SIG-M5 treated with dmso at 0.1 percent for 504 hours (cell line): Measurements from ENCODE around the gene FAM83C.
A peak's percentile ranks its signal among the peaks of the same experiment; 100 is the strongest.

Source experiments
- DNase-seq: peaks from one replicate; lab custom pipeline; 2025; ENCODE audit not compliant: unreplicated experiment; lab: John Stamatoyannopoulos, UW

The FAM83C gene

DNA sequence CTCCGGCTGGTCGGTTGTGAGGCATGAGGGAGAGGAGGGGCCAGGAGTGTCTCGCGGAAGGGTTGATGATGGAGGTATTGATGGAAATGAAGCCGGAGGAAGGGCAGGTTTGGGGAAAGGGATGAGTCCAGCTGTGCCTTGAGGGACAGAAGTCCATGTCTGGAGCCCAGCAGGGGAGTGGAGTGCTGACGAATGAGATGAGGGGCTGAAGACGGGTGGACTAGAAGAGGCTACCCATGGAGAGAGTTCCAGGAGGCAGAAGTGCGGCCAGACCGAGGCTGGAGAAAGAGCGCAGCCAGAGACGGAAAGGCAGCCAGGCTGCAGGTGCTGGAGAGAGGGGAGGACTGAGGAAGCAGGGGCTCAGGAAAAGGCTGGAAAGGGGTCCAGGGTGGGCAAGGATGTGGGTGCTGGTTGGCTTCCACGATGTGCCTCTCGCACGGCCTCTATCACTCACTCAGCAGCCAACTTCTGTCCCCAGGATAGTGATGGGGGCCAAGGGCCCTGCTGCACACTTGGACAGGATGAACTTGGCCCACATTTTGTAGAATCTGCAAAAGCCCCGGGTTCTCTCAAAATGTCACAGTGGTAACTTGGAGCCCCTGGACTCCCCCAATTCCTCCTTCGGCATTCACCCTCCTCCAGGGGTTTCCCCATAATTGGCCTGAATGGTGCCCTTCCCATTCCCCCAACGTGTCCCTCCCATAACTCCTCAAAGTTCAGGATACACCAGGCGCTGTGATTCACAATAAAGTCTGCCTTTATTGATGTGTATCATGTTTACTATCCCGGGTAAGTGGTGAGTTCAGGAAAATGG, 7.0 kb downstream of the FAM83C start:
- DNase-seq, result no peak

DNA sequence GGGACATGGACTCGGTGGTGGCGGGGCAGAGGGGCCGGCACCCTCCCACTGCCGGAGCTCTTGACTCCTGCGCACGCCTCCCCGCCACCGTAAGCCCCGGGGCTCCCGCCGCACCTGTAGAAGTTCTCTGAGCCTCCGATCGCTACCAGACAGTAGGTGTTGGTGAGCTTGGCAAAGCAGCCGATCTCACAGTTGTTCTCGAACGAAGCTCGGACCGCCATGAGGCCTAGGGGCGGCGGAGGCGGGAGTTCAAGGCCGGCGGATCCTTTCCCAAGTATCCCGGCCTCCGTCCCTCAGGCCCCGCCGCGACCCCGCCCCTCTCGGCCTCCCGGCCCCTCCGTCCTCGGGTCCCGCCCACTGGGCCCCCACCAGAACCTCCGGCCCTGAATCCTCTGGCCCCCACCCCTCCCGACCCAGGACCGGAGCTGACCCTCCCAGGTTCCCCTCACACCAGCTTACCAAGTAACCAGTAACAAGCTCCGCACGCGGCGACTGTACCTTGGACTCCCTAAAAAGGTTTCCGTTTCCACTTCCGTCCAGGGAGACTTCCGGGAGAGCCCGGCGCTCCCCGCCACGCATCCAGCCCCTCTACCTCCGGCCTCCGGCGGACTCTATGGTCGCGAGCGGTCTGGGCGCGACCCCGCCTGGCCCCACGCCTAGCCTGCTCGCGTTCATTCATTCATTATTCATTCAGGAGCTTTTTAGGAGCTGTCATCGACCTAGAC, 7.8 kb downstream of the FAM83C start, which contains the start of gene EIF6:
Gene EIF6 (minus strand): TSS at position 506 of the 725 bp plus-strand sequence. CDS start 285 bp downstream, at position 221.
- DNase-seq, result peak; percentile 80

DNA sequence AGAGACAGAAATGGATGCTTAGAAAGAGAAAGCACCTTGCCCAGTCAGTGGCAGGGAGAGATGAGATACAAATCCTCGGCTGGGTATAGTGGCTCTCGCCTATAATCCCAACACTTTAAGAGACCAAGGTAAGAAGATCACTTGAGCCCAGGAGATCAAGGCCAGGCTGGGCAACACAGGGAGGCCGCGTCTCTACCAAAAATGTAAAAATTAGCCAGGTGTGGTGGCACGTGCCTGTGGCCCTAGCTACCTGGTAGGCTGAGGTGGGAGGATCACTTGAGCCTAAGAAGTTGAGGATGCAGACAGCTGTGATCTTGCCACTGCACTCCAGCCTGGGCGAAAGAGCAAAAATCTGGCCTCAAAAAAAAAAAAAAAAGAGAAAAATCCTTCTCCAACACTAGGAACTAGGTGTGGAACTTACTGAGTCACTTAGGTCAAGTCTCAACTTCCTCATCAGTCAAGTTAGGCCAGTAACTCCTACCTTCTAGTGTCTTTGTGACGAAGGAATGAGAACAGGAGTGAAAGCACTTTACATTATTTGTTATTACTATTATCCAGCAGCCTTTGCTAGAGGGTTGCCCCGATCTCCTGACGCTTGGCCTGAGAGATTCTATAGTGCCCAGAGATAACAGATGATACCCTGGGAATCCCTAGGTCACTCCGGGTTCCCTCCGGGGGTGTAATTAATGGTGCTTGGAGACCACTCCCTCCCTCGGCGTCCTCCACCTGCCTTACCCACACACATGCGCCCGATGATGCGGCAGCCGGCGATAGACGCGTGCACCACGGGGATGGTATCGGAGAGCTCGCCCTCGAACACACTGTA, 8.6 kb downstream of the FAM83C start:
- peak; percentile 60 for DNase-seq

DNA sequence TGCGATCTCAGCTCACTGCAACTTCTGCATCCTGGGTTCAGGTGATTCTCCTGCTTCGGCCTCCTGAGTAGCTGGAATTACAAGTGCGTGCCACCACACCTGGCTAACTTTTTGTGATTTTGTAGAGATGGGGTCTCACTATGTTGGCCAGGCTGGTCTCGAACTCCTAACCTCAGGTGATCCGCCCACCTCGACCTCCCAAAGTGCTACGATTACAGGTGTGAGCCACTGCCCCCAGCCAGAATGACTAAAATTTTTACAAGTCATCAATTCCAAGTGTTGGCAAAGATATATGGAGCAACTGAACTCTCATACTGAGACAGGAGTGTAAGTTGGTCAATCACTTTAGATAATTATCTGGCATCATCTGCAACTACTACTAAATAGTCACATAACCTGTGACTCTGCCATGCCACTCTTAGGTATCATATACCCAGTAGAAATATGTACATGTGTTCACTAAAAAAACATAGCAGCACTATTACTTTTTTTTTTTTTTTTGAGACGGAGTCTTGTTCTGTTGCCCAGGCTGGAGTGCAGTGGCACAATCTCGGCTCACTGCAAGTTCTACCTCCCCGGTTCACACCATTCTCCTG, 10.6 kb downstream of the FAM83C start:
- no peak for DNase-seq

DNA sequence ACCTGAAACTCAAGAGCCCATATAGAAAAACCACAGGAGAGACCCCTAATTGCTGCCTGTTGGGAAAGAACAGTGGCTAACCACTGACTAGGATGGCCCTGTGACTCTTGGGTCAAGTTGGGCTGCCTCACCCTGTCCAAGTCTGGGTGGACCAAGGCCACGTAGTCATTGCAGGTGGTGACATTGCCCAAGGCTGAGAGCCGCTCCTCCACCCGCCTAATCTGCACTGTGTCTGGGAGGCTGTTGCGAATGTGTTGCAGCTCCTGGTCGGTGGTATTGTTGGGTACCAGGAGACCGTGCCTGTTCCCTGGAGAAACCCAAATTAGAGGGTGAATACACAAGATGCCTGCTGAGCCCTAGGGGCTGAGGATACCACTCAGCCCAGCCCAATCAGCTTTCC, 11.7 kb downstream of the FAM83C start:
- DNase-seq, result no peak

DNA sequence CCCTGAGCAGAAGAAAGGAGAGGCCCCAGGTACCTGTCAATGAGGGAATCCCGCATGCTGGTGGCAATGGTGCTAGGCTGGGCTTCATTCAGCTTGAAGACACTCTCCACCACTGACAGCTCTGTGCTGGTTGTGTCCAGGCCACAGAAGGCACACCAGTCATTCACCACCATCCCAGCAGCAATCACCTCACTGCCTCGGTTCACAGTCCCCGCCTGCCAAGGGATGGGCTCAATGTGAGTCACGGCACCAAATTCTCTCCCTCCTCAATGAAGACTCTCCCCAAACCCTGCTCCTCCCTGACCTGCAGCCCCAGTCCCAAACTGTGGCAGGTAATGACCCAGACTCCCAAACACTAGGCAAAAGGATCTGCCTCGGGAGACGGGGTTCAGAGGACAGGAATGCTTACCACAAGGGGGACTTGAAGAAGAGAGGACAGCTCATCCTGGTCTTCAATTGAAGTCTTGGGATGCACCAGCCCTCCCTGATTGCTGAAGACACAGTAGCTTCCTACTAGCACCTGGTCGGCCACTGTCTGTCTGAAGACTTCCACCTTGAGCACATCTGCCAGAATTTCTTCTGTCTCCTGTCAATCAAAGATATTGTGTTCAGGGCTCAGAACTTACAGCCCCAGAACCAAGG, 12.6 kb downstream of the FAM83C start:
- no peak for DNase-seq

DNA sequence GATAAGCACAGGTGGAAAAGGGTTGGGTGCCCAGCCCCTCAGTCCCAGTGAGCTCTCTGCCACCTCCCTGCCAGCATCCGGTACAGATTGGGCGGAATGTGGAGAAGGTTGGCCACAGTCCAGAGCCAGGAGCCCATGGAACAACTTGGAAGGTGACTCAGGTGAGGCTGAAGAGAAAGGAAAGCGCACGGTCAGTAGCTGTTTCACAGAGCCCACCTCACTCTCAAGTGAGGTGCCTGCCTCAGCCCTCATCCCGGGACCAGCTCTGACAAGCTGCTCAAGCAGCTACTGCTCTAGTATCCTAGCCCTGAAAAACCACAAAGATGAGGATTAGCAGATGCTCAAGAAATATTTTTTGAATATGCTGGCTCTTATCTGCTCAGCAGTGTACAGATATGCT, 13.2 kb downstream of the FAM83C start:
- no peak for DNase-seq

DNA sequence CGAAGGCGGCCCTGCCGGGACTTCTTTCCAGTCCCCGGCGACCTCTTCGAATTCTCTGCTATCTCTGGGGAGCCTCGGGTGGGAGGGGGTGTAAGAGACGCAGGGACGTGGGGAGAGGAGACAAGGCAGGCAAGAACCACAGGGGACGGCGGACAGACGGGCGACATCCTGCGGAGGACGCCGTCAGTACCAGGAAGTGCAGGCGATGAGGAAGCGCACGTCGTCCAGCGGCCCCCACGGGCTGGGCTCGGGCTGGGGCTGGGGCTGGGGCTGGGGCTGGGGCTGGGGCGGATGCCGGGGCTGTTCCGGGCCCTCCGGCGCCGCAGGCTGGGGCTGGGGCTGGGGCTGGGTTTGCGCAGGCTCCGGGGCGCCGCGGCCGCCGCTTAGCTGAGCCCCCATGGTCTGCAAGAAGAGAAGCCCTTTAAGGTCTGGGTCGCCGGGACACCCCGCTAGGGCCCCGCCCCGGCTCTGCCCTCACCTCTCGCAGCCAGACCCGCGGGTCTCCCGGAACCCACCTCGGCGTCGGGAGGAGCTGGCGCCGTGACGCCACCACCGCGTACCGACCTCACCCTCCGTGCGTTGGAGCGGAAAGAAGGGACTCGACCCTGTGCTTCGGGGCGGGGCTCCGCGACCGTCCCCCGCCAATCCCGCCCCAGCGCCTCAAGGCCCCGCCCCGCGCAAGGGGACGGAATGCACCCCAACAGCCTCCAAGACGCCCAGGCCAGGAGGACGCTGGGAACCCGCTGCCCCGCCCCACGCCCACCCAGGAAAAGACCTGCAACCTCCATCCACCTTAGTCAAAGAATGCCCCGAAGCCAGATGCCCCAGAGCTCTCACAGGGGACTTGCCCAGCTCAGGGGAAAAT, 14.5 kb downstream of the FAM83C start, which contains the start of gene MMP24OS:
Gene MMP24OS (minus strand): TSS at position 592 of the 865 bp plus-strand sequence. CDS start 193 bp downstream, at position 399.
- DNase-seq, result peak; percentile 91

DNA sequence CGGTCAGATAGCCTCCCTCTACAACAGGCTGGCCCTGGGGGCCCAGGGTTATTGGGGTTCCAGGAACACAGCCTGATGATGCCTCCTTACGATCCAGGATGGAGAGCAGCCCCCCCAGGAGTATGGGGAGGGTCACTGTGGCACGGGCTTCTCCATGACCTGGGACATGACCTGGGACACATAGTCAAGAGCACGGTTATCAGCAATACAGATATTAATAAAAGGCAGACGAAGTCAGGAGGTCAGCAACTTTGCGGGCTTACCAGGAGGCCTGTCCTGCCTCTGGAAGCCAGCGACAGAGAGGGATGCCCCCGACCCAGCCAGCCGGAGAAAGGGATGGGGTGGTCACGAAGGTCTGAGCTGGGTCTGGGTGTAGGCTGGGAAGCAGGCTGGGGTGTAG, 15.1 kb downstream of the FAM83C start:
- no peak for DNase-seq

DNA sequence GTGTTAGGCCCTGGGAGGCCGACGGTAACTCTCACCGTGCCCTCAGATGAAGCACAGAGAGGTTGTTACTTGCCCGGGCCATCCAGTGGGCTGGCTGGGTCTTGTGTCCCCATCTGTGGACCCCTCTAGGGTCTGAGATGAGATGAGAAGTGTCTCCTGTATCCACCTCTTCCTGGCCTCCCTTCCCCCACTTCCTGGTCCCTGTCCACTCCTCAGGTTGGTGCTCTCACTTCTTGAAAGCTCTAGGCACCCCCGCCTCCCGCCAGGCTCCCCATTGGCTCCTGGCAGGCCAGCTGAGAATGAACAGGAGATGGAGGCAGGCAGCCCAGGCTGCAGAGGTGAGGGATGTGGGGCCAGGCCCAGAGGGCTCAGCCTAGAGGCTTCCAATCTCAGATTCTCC, 15.8 kb downstream of the FAM83C start:
- no peak for DNase-seq

DNA sequence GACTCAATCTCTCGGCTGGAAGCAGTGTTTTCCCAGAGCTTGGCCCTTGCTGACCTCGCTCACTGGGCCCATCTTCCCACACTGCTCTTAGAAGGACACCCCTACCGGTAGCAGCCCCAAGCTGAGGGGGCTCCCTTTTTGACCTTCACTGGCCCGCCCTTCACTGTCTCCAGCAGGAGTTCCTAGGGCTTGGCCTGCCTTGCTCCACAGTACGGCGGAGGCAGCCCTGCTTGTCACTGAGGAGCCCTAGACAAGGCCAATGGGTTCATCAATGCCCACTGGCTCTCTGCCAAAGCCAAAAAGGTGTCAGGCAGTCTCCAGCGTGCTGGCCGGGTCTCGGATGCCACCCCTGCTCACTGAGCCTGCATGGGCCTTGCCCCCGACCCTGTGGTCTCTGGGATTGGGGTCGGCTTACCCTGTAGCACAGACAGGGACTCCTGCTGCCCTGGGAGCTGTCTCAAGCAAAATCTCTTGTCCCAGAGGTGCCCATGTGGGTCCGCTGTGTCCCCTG, 16.4 kb downstream of the FAM83C start:
- no peak for DNase-seq

DNA sequence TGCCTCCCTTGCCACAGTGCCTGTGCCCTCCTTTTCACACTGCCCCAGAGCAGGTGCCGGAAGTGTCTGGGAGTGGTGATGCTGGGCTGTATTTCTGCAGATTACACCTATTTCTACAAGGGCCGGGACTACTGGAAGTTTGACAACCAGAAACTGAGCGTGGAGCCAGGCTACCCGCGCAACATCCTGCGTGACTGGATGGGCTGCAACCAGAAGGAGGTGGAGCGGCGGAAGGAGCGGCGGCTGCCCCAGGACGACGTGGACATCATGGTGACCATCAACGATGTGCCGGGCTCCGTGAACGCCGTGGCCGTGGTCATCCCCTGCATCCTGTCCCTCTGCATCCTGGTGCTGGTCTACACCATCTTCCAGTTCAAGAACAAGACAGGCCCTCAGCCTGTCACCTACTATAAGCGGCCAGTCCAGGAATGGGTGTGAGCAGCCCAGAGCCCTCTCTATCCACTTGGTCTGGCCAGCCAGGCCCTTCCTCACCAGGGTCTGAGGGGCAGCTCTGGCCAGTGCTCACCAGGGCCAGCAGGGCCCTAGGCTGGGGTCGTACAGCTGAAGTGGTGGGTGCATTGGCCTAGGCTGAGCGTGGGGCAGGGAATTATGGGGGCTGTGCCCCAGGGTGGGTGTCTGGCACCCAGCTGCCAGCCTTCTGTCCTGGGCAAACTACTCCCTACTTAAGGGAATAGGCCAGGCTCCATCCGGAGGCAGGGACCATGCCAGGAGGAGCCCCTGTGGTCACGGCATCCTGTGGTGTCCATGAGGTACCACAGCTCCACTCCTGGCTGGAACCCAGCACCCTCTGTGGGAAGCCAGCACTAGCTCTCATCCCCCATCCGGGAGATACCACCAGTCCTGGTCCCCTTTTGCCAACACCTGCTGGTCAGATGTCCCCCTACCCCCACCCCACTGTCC, 17.8 kb downstream of the FAM83C start:
- DNase-seq, result no peak

DNA sequence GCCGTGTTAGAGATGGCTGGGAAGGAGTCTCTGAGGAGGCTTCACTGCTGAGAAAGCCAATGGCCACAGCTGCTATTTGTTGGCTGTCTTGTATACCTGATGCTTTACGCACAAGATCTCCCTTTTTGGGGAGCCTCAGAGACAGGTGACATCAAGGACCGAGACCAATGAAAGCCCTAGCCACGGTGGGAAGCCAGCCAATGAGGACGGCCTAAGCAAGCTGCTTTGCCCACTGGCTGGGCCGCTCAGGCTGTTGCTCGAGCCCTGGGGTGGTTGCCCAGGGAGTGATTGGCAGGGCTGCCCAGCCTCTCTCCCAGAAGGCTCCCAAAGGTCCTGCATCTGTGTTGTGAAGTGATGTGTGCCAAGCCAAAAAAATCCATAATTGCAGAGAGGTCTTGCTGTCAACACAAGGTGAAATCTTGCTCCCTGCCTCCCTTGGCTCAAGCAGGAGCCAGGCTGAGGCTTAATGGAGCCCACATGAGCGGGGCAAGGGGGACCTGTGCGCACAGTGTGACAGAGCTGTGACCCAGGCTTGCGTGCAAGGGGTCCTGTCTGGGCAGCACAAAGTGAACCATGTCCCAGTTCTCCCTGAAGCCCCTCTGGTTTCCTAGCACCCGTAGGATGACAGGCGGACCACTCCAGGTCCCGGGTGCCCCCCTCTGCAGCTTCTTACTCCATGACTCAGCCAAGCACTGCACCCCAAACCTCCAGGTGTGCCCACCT, 18.6 kb downstream of the FAM83C start:
- DNase-seq, result no peak

DNA sequence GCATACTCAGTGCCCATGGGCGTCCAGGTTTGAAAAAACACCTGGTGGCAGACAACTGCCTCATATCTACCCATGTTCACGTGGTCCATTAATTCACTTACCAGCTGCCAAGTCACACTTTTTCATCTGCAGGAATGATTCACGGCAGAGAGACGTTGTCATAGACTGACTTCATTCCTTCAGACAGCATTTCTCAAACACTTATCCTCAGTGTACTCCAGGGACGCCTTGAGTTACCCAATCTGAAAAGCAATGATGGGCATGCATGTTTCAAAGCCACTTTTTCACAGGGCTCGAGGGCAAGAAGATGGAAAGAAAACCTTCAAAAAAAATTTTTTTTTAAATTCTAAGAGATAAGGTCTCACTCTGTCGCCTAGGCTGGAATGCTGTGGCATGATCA, 20.3 kb downstream of the FAM83C start:
- DNase-seq, result no peak

DNA sequence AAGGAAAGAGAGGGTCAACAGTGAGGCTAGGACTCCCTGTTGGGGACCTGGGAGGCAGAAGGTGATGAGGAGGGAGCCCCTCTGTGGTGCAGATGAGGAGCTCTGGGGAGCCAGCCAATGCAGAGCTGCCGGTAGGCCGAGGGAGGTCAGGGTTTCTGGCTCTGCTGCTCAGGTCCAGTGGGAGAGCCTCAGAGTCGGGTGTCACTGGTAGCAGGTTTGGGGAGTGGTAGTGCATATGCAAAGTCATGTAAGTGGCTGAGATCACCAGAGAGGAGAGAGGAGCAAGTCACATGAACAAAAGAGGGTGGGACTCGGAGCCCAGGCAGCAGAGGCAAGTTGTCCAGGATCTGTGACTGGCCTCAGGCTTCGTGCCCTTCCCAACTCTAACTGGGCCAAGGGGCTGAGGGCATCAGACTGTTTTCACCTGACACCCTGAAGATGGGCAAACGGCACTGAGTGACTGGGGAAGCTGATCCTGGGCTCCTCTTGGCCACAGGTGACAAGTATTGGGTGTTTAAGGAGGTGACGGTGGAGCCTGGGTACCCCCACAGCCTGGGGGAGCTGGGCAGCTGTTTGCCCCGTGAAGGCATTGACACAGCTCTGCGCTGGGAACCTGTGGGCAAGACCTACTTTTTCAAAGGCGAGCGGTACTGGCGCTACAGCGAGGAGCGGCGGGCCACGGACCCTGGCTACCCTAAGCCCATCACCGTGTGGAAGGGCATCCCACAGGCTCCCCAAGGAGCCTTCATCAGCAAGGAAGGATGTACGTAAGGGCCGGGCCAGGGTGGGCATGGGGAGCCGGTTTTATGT, 20.9 kb downstream of the FAM83C start:
- DNase-seq, result no peak

DNA sequence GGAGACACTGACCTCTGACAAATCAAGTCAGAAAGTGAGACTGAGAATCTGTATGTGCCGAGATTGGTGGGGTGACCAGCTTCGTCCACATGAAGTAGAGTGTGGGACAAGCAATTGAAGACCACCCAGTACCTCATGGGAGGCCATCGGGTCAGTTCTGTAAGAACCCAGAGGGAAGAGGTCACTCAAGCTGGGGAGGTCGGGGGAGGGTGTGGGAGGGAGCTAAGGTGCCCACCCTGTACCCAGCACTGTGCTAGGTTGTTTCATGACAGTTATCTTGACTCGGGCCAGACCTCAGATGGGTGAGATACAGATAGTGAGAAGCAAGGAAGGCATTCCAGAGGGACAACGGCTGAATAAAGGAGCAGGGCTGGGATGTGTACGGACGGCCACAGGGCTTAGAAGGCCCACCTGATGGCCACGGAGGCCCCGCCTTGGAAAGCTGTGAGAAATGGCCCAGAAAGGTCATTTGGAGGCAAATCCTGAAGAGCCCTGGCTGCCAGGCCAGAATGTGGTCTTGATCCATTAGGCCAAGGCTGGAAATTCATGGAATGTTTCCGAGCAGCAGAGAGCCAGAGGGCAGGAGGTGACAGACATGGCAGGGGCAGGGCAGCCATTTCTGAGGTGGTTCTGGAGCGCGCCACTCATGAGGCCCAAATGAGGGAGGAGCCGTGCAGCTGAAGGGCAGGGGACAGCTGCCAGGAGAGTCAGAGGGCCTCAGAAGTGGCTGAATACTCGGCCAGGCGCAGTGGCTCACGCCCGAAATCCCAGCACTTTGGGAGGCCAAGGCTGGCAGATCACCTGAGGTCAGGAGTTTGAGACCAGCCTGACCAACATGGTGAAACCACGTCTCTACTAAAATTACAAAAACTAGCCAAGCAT, 22.0 kb downstream of the FAM83C start:
- DNase-seq, result no peak
